Panc1 (cell line): Measurements from ENCODE around the gene IL1R1.

ENCODE experiments used
- POLR2AphosphoS5 ChIP-seq: IDR thresholded peaks from 2 replicates; pipeline ENCODE4 v1.6.1; 2012; ENCODE audit warnings: mild to moderate bottlenecking, low read depth, low read length, moderate library complexity
- TF ChIP-seq, protein P1 (sequence below): fragments of 450-650 bp; IDR thresholded peaks from 2 replicates; pipeline ENCODE4 v1.5.1; 2017; ENCODE audit warnings: mild to moderate bottlenecking
- TF ChIP-seq, protein P2 (sequence below), 2 experiments: IDR thresholded peaks; 2 replicates each; pipeline ENCODE4 v1.6.1; 2011 to 2012; ENCODE audit warnings: low read depth in 2 of 2, control low read depth in 1 of 2, low read length in 1 of 2, mild to moderate bottlenecking in 1 of 2, moderate library complexity in 1 of 2; ENCODE audit not compliant: insufficient read depth in 1 of 2

DNA sequence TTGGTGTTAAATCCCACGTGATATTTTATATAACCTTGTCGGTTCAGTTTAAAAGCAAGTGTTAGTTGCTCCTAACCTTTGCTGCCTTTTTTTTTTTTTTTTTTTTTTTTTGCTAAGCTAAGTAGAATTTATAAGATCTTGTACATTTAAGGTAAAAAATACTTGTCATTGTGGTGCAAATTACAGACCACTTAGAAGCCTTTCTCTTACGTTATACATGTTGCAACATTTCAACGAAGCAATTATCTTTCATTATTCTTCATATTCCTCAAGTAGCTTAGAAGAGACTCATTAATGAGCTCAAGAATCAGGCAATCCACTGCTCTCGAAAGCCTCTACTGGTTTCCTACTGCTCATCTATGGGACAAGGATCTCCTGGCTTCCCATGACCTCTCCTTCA is 29.4 kb downstream of the IL1R1 start:
- TF ChIP-seq, protein P1, sequence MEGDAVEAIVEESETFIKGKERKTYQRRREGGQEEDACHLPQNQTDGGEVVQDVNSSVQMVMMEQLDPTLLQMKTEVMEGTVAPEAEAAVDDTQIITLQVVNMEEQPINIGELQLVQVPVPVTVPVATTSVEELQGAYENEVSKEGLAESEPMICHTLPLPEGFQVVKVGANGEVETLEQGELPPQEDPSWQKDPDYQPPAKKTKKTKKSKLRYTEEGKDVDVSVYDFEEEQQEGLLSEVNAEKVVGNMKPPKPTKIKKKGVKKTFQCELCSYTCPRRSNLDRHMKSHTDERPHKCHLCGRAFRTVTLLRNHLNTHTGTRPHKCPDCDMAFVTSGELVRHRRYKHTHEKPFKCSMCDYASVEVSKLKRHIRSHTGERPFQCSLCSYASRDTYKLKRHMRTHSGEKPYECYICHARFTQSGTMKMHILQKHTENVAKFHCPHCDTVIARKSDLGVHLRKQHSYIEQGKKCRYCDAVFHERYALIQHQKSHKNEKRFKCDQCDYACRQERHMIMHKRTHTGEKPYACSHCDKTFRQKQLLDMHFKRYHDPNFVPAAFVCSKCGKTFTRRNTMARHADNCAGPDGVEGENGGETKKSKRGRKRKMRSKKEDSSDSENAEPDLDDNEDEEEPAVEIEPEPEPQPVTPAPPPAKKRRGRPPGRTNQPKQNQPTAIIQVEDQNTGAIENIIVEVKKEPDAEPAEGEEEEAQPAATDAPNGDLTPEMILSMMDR, result no peak
- TF ChIP-seq POLR2AphosphoS5, result no peak
- TF ChIP-seq, protein P2, sequence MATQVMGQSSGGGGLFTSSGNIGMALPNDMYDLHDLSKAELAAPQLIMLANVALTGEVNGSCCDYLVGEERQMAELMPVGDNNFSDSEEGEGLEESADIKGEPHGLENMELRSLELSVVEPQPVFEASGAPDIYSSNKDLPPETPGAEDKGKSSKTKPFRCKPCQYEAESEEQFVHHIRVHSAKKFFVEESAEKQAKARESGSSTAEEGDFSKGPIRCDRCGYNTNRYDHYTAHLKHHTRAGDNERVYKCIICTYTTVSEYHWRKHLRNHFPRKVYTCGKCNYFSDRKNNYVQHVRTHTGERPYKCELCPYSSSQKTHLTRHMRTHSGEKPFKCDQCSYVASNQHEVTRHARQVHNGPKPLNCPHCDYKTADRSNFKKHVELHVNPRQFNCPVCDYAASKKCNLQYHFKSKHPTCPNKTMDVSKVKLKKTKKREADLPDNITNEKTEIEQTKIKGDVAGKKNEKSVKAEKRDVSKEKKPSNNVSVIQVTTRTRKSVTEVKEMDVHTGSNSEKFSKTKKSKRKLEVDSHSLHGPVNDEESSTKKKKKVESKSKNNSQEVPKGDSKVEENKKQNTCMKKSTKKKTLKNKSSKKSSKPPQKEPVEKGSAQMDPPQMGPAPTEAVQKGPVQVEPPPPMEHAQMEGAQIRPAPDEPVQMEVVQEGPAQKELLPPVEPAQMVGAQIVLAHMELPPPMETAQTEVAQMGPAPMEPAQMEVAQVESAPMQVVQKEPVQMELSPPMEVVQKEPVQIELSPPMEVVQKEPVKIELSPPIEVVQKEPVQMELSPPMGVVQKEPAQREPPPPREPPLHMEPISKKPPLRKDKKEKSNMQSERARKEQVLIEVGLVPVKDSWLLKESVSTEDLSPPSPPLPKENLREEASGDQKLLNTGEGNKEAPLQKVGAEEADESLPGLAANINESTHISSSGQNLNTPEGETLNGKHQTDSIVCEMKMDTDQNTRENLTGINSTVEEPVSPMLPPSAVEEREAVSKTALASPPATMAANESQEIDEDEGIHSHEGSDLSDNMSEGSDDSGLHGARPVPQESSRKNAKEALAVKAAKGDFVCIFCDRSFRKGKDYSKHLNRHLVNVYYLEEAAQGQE (IDR thresholded peaks at IDR 0.05; ENCODE audit: insufficient read depth in 1 of 2, low read depth in 2 of 2, low read length in 1 of 2), result no peak
